Measurements from ENCODE around the gene HTR3D. TPM values are rescaled to one million over a fixed set of nuclear protein-coding genes. Genes with fewer than 3 reads are reported as not detected.

The HTR3D gene
- total and polyA plus RNA-seq, 12 donors: not detected

DNA sequence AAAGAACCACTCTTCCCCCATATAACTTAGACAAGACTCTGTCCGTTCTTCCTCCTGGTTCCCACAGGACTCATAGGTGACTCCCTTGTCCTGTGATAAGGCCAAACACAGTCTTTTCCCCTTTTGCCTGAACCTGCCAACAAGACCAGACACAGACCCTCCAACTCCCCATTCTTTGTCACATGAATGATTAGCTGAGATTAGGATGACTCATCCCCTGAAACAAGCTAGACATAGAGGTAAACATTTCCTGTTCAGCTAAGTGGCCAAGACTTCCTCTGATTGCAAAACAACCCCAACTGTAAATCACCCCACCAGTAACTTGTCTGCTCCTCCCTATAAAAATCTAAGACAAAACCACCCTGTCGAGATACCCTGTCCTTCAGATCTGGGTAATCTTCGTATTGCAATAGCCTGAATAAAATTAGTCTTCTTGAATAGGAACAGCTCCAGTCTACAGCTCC, 53.9 kb downstream of the HTR3D start:
- 54 to 58% methylated on average over 3 of the region's 3 CpGs for WGBS, 2 donors
- no peak overlapping the region for H3K4me3 ChIP-seq
- H3K27ac ChIP-seq: no peak overlapping the region
- H3K9me3 ChIP-seq: peaks cover 0 to 19% (median 0%) of the 10 kb centered on the region in 11 donors
- DNase-seq (no peak), ATAC-seq (no peak)
- no peaks in the 10 kb centered on the region for H3K27me3 ChIP-seq
- H3K36me3 ChIP-seq: no peaks in the 10 kb centered on the region
- TF ChIP-seq, protein P1, sequence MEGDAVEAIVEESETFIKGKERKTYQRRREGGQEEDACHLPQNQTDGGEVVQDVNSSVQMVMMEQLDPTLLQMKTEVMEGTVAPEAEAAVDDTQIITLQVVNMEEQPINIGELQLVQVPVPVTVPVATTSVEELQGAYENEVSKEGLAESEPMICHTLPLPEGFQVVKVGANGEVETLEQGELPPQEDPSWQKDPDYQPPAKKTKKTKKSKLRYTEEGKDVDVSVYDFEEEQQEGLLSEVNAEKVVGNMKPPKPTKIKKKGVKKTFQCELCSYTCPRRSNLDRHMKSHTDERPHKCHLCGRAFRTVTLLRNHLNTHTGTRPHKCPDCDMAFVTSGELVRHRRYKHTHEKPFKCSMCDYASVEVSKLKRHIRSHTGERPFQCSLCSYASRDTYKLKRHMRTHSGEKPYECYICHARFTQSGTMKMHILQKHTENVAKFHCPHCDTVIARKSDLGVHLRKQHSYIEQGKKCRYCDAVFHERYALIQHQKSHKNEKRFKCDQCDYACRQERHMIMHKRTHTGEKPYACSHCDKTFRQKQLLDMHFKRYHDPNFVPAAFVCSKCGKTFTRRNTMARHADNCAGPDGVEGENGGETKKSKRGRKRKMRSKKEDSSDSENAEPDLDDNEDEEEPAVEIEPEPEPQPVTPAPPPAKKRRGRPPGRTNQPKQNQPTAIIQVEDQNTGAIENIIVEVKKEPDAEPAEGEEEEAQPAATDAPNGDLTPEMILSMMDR (IDR thresholded peaks at IDR 0.05): no peak
- intact Hi-C loops (cut with DNase I): no loop called here
- no peaks in the 10 kb centered on the region for H3K4me1 ChIP-seq

Other genes with a start within 250 kb of the HTR3D start
- 1 to 10 TPM in 9 of 10 donors, under 1 TPM in 1; 0.94 to 4.5 (median 2.5) TPM for gene MAP6D1, start 206.2 kb upstream of the HTR3D start, total RNA-seq
- gene MAP6D1, start 206.2 kb upstream of the HTR3D start, polyA plus RNA-seq: 1 to 10 TPM in 1 of 2 donors, not detected in 1; 1.1 TPM
- gene PARL, start 146.9 kb upstream of the HTR3D start, total RNA-seq: 10 to 100 TPM; 52.7 to 70.6 (median 60.7) TPM
- gene PARL, start 146.9 kb upstream of the HTR3D start, polyA plus RNA-seq: 100 to 1,000 TPM in 1 of 2 donors, 10 to 100 TPM in 1; 45.8 to 113 TPM
- 10 to 100 TPM; 26.0 to 89.6 (median 40.9) TPM for gene ABCC5, start 13.9 kb upstream of the HTR3D start, total RNA-seq
- 10 to 100 TPM; 12.1 to 70.0 TPM for gene ABCC5, start 13.9 kb upstream of the HTR3D start, polyA plus RNA-seq
- not detected for gene HTR3C, start 21.3 kb downstream of the HTR3D start, total RNA-seq
- not detected for gene HTR3C, start 21.3 kb downstream of the HTR3D start, polyA plus RNA-seq
- not detected for gene HTR3E, start 65.3 kb downstream of the HTR3D start, total RNA-seq
- gene HTR3E, start 65.3 kb downstream of the HTR3D start, polyA plus RNA-seq: not detected
- gene EIF2B5, start 103.6 kb downstream of the HTR3D start, total RNA-seq: 10 to 100 TPM; 26.8 to 37.3 (median 31.6) TPM
- gene EIF2B5, start 103.6 kb downstream of the HTR3D start, polyA plus RNA-seq: 10 to 100 TPM; 30.6 to 44.6 TPM
- 10 to 100 TPM; 52.6 to 81.7 (median 68.6) TPM for gene DVL3, start 123.6 kb downstream of the HTR3D start, total RNA-seq
- gene DVL3, start 123.6 kb downstream of the HTR3D start, polyA plus RNA-seq: 10 to 100 TPM; 37.5 to 42.0 TPM
- gene AP2M1, start 143.1 kb downstream of the HTR3D start, total RNA-seq: 100 to 1,000 TPM; 263 to 371 (median 321) TPM
- 100 to 1,000 TPM; 187 to 390 TPM for gene AP2M1, start 143.1 kb downstream of the HTR3D start, polyA plus RNA-seq
- gene ABCF3, start 154.5 kb downstream of the HTR3D start, total RNA-seq: 10 to 100 TPM; 60.1 to 90.7 (median 68.3) TPM
- gene ABCF3, start 154.5 kb downstream of the HTR3D start, polyA plus RNA-seq: 10 to 100 TPM; 78.0 to 87.9 TPM
- under 1 TPM in 1 of 10 donors, not detected in 9; 0.09 TPM for gene VWA5B2, start 197.8 kb downstream of the HTR3D start, total RNA-seq
- under 1 TPM in 1 of 2 donors, not detected in 1; 0.03 TPM for gene VWA5B2, start 197.8 kb downstream of the HTR3D start, polyA plus RNA-seq
- gene ALG3, start 217.2 kb downstream of the HTR3D start, total RNA-seq: 10 to 100 TPM; 10.7 to 25.1 (median 13.3) TPM
- gene ALG3, start 217.2 kb downstream of the HTR3D start, polyA plus RNA-seq: 10 to 100 TPM; 16.8 to 63.6 TPM
- 1 to 10 TPM in 7 of 10 donors, under 1 TPM in 3; 0.49 to 2.3 (median 1.1) TPM for gene EEF1AKMT4, start 217.9 kb downstream of the HTR3D start, total RNA-seq
- 10 to 100 TPM in 1 of 2 donors, under 1 TPM in 1; 0.95 to 19.4 TPM for gene EEF1AKMT4, start 217.9 kb downstream of the HTR3D start, polyA plus RNA-seq
- gene CAMK2N2, start 229.8 kb downstream of the HTR3D start, total RNA-seq: under 1 TPM in 3 of 10 donors, not detected in 7; 0.20 to 0.30 (median 0.25) TPM
- under 1 TPM in 1 of 2 donors, not detected in 1; 0.12 TPM for gene CAMK2N2, start 229.8 kb downstream of the HTR3D start, polyA plus RNA-seq
- gene ECE2, start 244.3 kb downstream of the HTR3D start, total RNA-seq: under 1 TPM in 2 of 10 donors, not detected in 8; 0.20 to 0.28 TPM
- gene ECE2, start 244.3 kb downstream of the HTR3D start, polyA plus RNA-seq: not detected

Measured in heart right ventricle (tissue), 16 donors.